ENCODE results near the gene ESR1.

The ESR1 gene

DNA sequence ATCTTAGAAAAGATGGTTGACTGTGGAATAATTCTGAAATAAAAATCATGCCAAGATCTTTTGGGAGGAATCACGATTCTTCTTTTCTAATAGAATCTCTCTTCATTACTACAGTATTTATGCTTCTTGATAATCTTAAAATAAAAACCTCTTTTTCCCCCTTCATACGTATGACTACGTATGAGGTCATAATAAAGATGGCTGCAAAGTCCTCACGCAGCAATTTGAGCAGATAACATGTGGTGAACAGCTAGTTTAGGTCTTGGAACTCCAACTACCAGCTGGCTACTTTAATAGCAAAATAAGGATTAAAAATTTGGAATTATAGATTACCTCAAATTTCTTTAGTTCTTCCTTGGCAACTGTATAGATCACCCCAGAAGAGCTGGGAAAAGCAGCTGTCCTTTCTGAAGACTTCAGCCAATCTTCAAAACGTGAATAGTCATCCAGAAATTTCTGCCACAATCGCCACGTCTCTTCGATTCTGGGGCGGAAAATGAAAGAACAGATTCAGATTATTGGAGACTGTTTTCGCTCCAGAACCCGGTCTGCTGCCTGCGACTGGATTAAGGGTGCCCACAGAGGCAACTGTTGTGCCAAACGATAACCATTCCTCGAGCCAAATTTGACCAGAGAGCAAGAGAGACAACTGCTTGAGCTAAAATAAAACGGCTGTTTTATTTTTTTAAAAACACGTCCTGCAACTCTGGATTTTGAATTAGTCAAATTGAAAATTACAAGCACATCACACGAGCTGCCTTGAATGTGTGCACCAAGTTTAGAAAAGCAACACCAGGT, 347.3 kb downstream of the ESR1 start:
- no peaks in the 10 kb centered on the region for H3K36me3 ChIP-seq (ENCODE audit: control insufficient read depth, insufficient read depth, low read length)
- H3K9me3 ChIP-seq (ENCODE audit: control insufficient read depth, low read length), result no peaks in the 10 kb centered on the region
- no peak overlapping the region for H2AFZ ChIP-seq
- H3K79me2 ChIP-seq, result no peaks in the 10 kb centered on the region
- H3K27me3 ChIP-seq (ENCODE audit: control insufficient read depth, insufficient read depth, low read length), result no peaks in the 10 kb centered on the region
- H3K4me3 ChIP-seq (ENCODE audit: low read depth, low read length), result no peak overlapping the region
- no peaks in the 10 kb centered on the region for H3K4me1 ChIP-seq
- no peak overlapping the region for H3K27ac ChIP-seq
- H3K4me2 ChIP-seq (ENCODE audit: low read length), result no peak overlapping the region
- TF ChIP-seq, protein P1, sequence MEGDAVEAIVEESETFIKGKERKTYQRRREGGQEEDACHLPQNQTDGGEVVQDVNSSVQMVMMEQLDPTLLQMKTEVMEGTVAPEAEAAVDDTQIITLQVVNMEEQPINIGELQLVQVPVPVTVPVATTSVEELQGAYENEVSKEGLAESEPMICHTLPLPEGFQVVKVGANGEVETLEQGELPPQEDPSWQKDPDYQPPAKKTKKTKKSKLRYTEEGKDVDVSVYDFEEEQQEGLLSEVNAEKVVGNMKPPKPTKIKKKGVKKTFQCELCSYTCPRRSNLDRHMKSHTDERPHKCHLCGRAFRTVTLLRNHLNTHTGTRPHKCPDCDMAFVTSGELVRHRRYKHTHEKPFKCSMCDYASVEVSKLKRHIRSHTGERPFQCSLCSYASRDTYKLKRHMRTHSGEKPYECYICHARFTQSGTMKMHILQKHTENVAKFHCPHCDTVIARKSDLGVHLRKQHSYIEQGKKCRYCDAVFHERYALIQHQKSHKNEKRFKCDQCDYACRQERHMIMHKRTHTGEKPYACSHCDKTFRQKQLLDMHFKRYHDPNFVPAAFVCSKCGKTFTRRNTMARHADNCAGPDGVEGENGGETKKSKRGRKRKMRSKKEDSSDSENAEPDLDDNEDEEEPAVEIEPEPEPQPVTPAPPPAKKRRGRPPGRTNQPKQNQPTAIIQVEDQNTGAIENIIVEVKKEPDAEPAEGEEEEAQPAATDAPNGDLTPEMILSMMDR (IDR thresholded peaks at IDR 0.05), result no peak
- H3K9ac ChIP-seq, result no peak overlapping the region

GRCh38 chr6:152155792-152156191, 348.3 kb downstream of the ESR1 start:
- Histone ChIP-seq H3K79me2 (no peaks in the 10 kb centered on the region), H2AFZ (no peak overlapping the region), H3K4me3 (ENCODE audit: low read depth, low read length) (no peak overlapping the region), H3K27me3 (ENCODE audit: control insufficient read depth, insufficient read depth, low read length) (no peaks in the 10 kb centered on the region), H3K36me3 (ENCODE audit: control insufficient read depth, insufficient read depth, low read length) (no peaks in the 10 kb centered on the region), H3K9ac (no peak overlapping the region), H3K9me3 (ENCODE audit: control insufficient read depth, low read length) (no peaks in the 10 kb centered on the region), H3K27ac (no peak overlapping the region), H3K4me1 (no peaks in the 10 kb centered on the region), H3K4me2 (ENCODE audit: low read length) (no peak overlapping the region)
- TF ChIP-seq, protein P1 (IDR thresholded peaks at IDR 0.05), result no peak

DNA sequence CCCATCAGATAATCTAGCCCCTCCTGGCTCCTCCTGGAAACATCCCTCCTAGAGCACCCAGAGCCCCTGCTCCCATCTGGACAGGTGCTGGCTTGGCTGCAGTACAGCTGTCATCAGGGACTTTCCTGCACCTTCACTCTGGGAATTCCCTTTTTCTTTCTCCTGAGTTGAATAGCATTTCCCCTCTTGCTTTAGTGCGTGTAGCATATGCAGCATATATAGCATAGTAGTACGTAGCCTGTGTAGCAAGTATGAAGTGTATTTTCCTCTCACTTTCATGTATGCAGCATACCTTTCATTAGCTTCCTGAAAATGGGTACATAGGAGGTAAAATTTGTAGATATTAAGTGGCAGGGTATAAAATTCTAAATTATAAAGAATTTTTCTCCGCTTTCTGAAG, 352.9 kb downstream of the ESR1 start:
- H3K79me2 ChIP-seq, result no peaks in the 10 kb centered on the region
- H3K4me1 ChIP-seq, result no peaks in the 10 kb centered on the region
- no peak overlapping the region for H3K9ac ChIP-seq
- no peak overlapping the region for H2AFZ ChIP-seq
- H3K27me3 ChIP-seq (ENCODE audit: control insufficient read depth, insufficient read depth, low read length), result no peaks in the 10 kb centered on the region
- no peaks in the 10 kb centered on the region for H3K36me3 ChIP-seq (ENCODE audit: control insufficient read depth, insufficient read depth, low read length)
- H3K9me3 ChIP-seq (ENCODE audit: control insufficient read depth, low read length), result no peaks in the 10 kb centered on the region
- TF ChIP-seq, protein P1 (IDR thresholded peaks at IDR 0.05), result no peak
- no peak overlapping the region for H3K4me3 ChIP-seq (ENCODE audit: low read depth, low read length)
- H3K4me2 ChIP-seq (ENCODE audit: low read length), result no peak overlapping the region
- no peak overlapping the region for H3K27ac ChIP-seq

GRCh38 chr6:152161501-152161900, 354.0 kb downstream of the ESR1 start:
- Histone ChIP-seq H3K4me3 (ENCODE audit: low read depth, low read length) (no peak overlapping the region), H3K4me1 (no peaks in the 10 kb centered on the region), H3K27ac (no peak overlapping the region), H3K9me3 (ENCODE audit: control insufficient read depth, low read length) (no peaks in the 10 kb centered on the region), H3K27me3 (ENCODE audit: control insufficient read depth, insufficient read depth, low read length) (no peaks in the 10 kb centered on the region), H3K36me3 (ENCODE audit: control insufficient read depth, insufficient read depth, low read length) (no peaks in the 10 kb centered on the region), H3K4me2 (ENCODE audit: low read length) (no peak overlapping the region), H3K79me2 (no peaks in the 10 kb centered on the region), H2AFZ (no peak overlapping the region), H3K9ac (no peak overlapping the region)
- TF ChIP-seq, protein P1 (IDR thresholded peaks at IDR 0.05), result no peak

GRCh38 chr6:152164957-152165356, 357.5 kb downstream of the ESR1 start:
- Histone ChIP-seq H3K4me3 (ENCODE audit: low read depth, low read length) (no peak overlapping the region), H3K9ac (no peak overlapping the region), H3K4me1 (no peaks in the 10 kb centered on the region), H3K27me3 (ENCODE audit: control insufficient read depth, insufficient read depth, low read length) (no peaks in the 10 kb centered on the region), H3K27ac (no peak overlapping the region), H3K79me2 (no peaks in the 10 kb centered on the region), H3K4me2 (ENCODE audit: low read length) (no peak overlapping the region), H2AFZ (no peak overlapping the region), H3K36me3 (ENCODE audit: control insufficient read depth, insufficient read depth, low read length) (no peaks in the 10 kb centered on the region), H3K9me3 (ENCODE audit: control insufficient read depth, low read length) (no peaks in the 10 kb centered on the region)
- TF ChIP-seq, protein P1 (IDR thresholded peaks at IDR 0.05), result no peak
